DND-41 (cell line): Measurements from ENCODE around the gene MTREX.

ENCODE experiments used
- EZH2 ChIP-seq: IDR thresholded peaks from 3 replicates; pipeline ENCODE4 v1.6.1; 2012; ENCODE audit warnings: borderline replicate concordance, low read depth, mild to moderate bottlenecking, moderate library complexity, low read length, inconsistent platforms; ENCODE audit not compliant: severe bottlenecking
- TF ChIP-seq, protein P1 (sequence below): IDR thresholded peaks from 2 replicates; pipeline ENCODE4 v1.5.1; 2012; ENCODE audit warnings: borderline replicate concordance, low read length, moderate library complexity, mild to moderate bottlenecking; ENCODE audit not compliant: poor library complexity, severe bottlenecking; ENCODE audit errors: extremely low read depth

- TF ChIP-seq, protein P1, sequence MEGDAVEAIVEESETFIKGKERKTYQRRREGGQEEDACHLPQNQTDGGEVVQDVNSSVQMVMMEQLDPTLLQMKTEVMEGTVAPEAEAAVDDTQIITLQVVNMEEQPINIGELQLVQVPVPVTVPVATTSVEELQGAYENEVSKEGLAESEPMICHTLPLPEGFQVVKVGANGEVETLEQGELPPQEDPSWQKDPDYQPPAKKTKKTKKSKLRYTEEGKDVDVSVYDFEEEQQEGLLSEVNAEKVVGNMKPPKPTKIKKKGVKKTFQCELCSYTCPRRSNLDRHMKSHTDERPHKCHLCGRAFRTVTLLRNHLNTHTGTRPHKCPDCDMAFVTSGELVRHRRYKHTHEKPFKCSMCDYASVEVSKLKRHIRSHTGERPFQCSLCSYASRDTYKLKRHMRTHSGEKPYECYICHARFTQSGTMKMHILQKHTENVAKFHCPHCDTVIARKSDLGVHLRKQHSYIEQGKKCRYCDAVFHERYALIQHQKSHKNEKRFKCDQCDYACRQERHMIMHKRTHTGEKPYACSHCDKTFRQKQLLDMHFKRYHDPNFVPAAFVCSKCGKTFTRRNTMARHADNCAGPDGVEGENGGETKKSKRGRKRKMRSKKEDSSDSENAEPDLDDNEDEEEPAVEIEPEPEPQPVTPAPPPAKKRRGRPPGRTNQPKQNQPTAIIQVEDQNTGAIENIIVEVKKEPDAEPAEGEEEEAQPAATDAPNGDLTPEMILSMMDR, result no peak
- TF ChIP-seq EZH2, result no peak
Observed at GRCh38 chr5:55454282-55454681, 146.5 kb downstream of the MTREX start.
